HEK293 (cell line): ENCODE measurements around the gene ADAMTS17.

Experiments
- CTCF ChIA-PET: fragments of 350-600 bp; formaldehyde crosslinking; extraction: SDS; loops from one replicate; lab custom pipeline; 2021; ENCODE audit warnings: antibody characterized with exemption; lab: Yijun Ruan, JAX
- POLR2A ChIA-PET: fragments of 300-600 bp; formaldehyde crosslinking; extraction: SDS; loops from one replicate; lab custom pipeline; 2020; ENCODE audit warnings: antibody characterized with exemption, inconsistent platforms; lab: Yijun Ruan, JAX
- H3K27ac ChIP-seq: fragments of 200-500 bp; sonication (Bioruptor generic); 2 replicates; pipeline ENCODE4 v1.5.1; 2014; ENCODE audit warnings: low read depth, low read length, control low read depth, inconsistent platforms; ENCODE audit errors: extremely low read depth
- H3K36me3 ChIP-seq, 2 experiments: fragments of 200-500 bp in 1 of 2; sonication (Bioruptor generic) in 1 of 2; 1 replicate in 1 of 2; 2 replicates in 1 of 2; pipeline ENCODE4 v1.5.1; 2014 to 2017; ENCODE audit warnings: inconsistent platforms in 2 of 2, low read length in 2 of 2; ENCODE audit not compliant: control insufficient read depth in 2 of 2, insufficient read depth in 1 of 2
- H3K4me1 ChIP-seq: fragments of 200-500 bp; sonication (Bioruptor generic); 2 replicates; pipeline ENCODE4 v1.5.1; 2014; ENCODE audit warnings: mild to moderate bottlenecking, low read length, inconsistent platforms; ENCODE audit not compliant: control insufficient read depth, insufficient read depth
- H3K4me3 ChIP-seq: 2 replicates; pipeline ENCODE4 v1.5.1; 2011; ENCODE audit warnings: low read depth, mild to moderate bottlenecking, control low read depth, low read length, moderate library complexity
- H3K9me3 ChIP-seq: fragments of 200-500 bp; sonication (Bioruptor generic); 2 replicates; pipeline ENCODE4 v1.5.1; 2014; ENCODE audit warnings: low read depth, low read length, inconsistent platforms; ENCODE audit not compliant: control insufficient read depth, insufficient read depth
- FEZF1 ChIP-seq: fragments of 450-650 bp; formaldehyde crosslinking; IDR thresholded peaks from 2 replicates; pipeline ENCODE4 v1.5.1; 2016; ENCODE audit warnings: missing biosample characterization, missing genetic modification characterization
- KLF9 ChIP-seq: fragments of 450-650 bp; formaldehyde crosslinking; IDR thresholded peaks from 2 replicates; pipeline ENCODE4 v1.5.1; 2016; ENCODE audit warnings: missing biosample characterization, missing genetic modification characterization, low read depth
- WT1 ChIP-seq: fragments of 450-650 bp; formaldehyde crosslinking; IDR thresholded peaks from 2 replicates; pipeline ENCODE4 v1.5.1; 2016; ENCODE audit warnings: missing biosample characterization, missing genetic modification characterization
- ZBTB20 ChIP-seq: fragments of 450-650 bp; formaldehyde crosslinking; IDR thresholded peaks from 2 replicates; pipeline ENCODE4 v1.5.1; 2016; ENCODE audit warnings: missing biosample characterization, missing genetic modification characterization
- ZBTB44 ChIP-seq: fragments of 450-650 bp; IDR thresholded peaks from 2 replicates; pipeline ENCODE4 v1.5.1; 2018; ENCODE audit warnings: missing biosample characterization, mild to moderate bottlenecking, missing genetic modification characterization
- ZNF416 ChIP-seq: fragments of 450-650 bp; formaldehyde crosslinking; IDR thresholded peaks from 2 replicates; pipeline ENCODE4 v1.5.1; 2016; ENCODE audit warnings: missing biosample characterization, missing genetic modification characterization
- ZNF521 ChIP-seq: fragments of 450-650 bp; formaldehyde crosslinking; IDR thresholded peaks from 2 replicates; pipeline ENCODE4 v1.5.1; 2017; ENCODE audit warnings: missing biosample characterization, mild to moderate bottlenecking, missing genetic modification characterization
- ZNF555 ChIP-seq: fragments of 450-650 bp; formaldehyde crosslinking; conservative IDR thresholded peaks from 2 replicates; pipeline ENCODE4 v1.5.1; 2017; ENCODE audit warnings: missing biosample characterization, mild to moderate bottlenecking, missing genetic modification characterization, inconsistent platforms
- ZNF677 ChIP-seq: fragments of 450-650 bp; IDR thresholded peaks from 2 replicates; pipeline ENCODE4 v1.5.0; 2018; ENCODE audit warnings: missing biosample characterization, mild to moderate bottlenecking, missing genetic modification characterization, moderate library complexity
- ZSCAN30 ChIP-seq: fragments of 450-650 bp; IDR thresholded peaks from 2 replicates; pipeline ENCODE4 v1.5.1; 2018; ENCODE audit warnings: missing biosample characterization, mild to moderate bottlenecking, missing genetic modification characterization, moderate library complexity
- ZXDB ChIP-seq: fragments of 450-650 bp; formaldehyde crosslinking; IDR thresholded peaks from 2 replicates; pipeline ENCODE4 v1.5.1; 2016; ENCODE audit warnings: missing biosample characterization, missing genetic modification characterization
- TF ChIP-seq, protein P1 (sequence below): fragments of 450-650 bp; formaldehyde crosslinking; IDR thresholded peaks from 2 replicates; pipeline ENCODE4 v1.5.1; 2016; ENCODE audit warnings: missing biosample characterization, missing genetic modification characterization, low read depth
- TF ChIP-seq, protein P2 (sequence below): fragments of 450-650 bp; formaldehyde crosslinking; IDR thresholded peaks from 2 replicates; pipeline ENCODE4 v1.5.1; 2016; ENCODE audit warnings: missing biosample characterization, missing genetic modification characterization
- TF ChIP-seq, protein P3 (sequence below): fragments of 450-650 bp; formaldehyde crosslinking; IDR thresholded peaks from 2 replicates; pipeline ENCODE4 v1.5.1; 2016; ENCODE audit warnings: missing biosample characterization, missing genetic modification characterization
- TF ChIP-seq, protein P4 (sequence below): fragments of 450-650 bp; formaldehyde crosslinking; IDR thresholded peaks from 2 replicates; pipeline ENCODE4 v1.5.1; 2016; ENCODE audit warnings: missing biosample characterization, missing genetic modification characterization, borderline replicate concordance

ADAMTS17 gene

DNA sequence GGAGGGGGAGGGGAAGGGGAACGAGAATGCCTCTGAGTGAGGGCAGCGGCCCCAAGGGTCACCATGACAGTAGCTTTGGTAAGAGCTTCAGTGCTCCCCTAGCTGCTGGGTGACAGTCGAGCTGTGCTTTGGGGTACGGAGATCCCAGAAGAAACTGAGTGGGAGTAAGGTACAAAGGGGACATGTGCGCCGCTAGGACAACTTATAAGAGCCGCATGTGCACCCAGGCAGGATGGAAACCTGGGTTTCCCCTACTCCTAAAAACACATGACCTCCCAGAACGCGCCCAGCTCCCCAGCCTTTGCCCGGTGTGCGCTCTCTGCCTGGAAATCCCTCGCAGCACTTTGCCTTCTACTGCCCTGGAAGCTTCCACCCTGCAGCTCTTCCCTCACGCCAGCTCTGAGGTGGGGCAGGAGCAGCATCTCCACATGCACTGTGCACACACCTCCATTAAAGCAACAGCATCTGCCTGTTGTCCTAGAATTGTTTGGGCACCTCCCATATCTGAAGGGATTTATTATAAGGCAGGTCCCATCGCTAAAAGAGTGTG is 232.2 kb downstream of the ADAMTS17 start (continued):
- TF ChIP-seq, protein P1, sequence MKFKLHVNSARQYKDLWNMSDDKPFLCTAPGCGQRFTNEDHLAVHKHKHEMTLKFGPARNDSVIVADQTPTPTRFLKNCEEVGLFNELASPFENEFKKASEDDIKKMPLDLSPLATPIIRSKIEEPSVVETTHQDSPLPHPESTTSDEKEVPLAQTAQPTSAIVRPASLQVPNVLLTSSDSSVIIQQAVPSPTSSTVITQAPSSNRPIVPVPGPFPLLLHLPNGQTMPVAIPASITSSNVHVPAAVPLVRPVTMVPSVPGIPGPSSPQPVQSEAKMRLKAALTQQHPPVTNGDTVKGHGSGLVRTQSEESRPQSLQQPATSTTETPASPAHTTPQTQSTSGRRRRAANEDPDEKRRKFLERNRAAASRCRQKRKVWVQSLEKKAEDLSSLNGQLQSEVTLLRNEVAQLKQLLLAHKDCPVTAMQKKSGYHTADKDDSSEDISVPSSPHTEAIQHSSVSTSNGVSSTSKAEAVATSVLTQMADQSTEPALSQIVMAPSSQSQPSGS: no peak
- TF ChIP-seq FEZF1 (tag by site-specific recombination) (no peak), ZNF555 (tag by site-specific recombination) (no peak), KLF9 (tag by site-specific recombination) (no peak), ZNF416 (no peak), ZBTB44 (no peak)
- TF ChIP-seq, protein P2, sequence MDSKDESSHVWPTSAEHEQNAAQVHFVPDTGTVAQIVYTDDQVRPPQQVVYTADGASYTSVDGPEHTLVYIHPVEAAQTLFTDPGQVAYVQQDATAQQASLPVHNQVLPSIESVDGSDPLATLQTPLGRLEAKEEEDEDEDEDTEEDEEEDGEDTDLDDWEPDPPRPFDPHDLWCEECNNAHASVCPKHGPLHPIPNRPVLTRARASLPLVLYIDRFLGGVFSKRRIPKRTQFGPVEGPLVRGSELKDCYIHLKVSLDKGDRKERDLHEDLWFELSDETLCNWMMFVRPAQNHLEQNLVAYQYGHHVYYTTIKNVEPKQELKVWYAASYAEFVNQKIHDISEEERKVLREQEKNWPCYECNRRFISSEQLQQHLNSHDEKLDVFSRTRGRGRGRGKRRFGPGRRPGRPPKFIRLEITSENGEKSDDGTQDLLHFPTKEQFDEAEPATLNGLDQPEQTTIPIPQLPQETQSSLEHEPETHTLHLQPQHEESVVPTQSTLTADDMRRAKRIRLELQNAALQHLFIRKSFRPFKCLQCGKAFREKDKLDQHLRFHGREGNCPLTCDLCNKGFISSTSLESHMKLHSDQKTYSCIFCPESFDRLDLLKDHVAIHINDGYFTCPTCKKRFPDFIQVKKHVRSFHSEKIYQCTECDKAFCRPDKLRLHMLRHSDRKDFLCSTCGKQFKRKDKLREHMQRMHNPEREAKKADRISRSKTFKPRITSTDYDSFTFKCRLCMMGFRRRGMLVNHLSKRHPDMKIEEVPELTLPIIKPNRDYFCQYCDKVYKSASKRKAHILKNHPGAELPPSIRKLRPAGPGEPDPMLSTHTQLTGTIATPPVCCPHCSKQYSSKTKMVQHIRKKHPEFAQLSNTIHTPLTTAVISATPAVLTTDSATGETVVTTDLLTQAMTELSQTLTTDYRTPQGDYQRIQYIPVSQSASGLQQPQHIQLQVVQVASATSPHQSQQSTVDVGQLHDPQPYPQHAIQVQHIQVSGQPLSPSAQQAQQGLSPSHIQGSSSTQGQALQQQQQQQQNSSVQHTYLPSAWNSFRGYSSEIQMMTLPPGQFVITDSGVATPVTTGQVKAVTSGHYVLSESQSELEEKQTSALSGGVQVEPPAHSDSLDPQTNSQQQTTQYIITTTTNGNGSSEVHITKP (tag by site-specific recombination): no peak
- TF ChIP-seq, protein P3, sequence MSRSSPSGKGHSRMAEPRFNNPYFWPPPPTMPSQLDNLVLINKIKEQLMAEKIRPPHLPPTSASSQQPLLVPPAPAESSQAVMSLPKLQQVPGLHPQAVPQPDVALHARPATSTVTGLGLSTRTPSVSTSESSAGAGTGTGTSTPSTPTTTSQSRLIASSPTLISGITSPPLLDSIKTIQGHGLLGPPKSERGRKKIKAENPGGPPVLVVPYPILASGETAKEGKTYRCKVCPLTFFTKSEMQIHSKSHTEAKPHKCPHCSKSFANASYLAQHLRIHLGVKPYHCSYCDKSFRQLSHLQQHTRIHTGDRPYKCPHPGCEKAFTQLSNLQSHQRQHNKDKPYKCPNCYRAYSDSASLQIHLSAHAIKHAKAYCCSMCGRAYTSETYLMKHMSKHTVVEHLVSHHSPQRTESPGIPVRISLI (tag by site-specific recombination): no peak
- TF ChIP-seq, protein P4, sequence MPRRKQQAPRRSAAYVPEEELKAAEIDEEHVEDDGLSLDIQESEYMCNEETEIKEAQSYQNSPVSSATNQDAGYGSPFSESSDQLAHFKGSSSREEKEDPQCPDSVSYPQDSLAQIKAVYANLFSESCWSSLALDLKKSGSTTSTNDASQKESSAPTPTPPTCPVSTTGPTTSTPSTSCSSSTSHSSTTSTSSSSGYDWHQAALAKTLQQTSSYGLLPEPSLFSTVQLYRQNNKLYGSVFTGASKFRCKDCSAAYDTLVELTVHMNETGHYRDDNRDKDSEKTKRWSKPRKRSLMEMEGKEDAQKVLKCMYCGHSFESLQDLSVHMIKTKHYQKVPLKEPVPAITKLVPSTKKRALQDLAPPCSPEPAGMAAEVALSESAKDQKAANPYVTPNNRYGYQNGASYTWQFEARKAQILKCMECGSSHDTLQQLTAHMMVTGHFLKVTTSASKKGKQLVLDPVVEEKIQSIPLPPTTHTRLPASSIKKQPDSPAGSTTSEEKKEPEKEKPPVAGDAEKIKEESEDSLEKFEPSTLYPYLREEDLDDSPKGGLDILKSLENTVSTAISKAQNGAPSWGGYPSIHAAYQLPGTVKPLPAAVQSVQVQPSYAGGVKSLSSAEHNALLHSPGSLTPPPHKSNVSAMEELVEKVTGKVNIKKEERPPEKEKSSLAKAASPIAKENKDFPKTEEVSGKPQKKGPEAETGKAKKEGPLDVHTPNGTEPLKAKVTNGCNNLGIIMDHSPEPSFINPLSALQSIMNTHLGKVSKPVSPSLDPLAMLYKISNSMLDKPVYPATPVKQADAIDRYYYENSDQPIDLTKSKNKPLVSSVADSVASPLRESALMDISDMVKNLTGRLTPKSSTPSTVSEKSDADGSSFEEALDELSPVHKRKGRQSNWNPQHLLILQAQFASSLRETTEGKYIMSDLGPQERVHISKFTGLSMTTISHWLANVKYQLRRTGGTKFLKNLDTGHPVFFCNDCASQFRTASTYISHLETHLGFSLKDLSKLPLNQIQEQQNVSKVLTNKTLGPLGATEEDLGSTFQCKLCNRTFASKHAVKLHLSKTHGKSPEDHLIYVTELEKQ (tag by site-specific recombination): no peak

DNA sequence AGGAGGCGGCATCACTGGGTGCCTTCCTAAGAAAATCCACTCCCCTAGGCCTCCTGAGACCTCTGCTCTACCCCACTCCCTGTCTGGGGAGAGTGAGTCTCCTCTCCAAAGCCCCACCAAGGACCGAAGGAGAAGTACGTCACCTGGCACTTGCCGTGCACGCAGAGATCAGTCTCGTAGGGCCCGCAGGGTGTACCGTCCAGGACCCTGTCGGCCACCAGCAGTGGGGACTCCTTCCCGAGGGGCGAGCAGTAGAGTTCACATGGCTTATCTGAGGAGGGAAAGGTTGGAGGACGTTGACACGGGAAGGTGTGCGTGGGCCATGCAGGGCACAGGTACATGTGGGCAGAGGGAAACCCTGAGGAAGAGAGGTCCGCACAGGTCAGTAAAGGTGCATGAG is 232.9 kb downstream of the ADAMTS17 start:
- Histone ChIP-seq H3K27ac (no peak overlapping the region), H3K9me3 (no peaks in the 10 kb centered on the region), H3K4me1 (no peaks in the 10 kb centered on the region; the same call in 1 of the 2 replicates), H3K36me3 (no peaks in the 10 kb centered on the region; a peak in 1 of 3 replicates), H3K4me3 (no peak overlapping the region)
- POLR2A ChIA-PET: no interaction called here
- CTCF ChIA-PET: no interaction called here
- TF ChIP-seq WT1: no peak
- no peak for TF ChIP-seq ZNF677 (tag by site-specific recombination)
- TF ChIP-seq ZNF521 (tag by site-specific recombination): no peak
- no peak for TF ChIP-seq ZBTB20
- TF ChIP-seq ZSCAN30 (tag by site-specific recombination): no peak
- no peak for TF ChIP-seq ZXDB (tag by site-specific recombination)
- TF ChIP-seq, all 188 proteins: peak for 0
